Measurements from ENCODE around the gene ITGB8.

GRCh38 chr7:20417675-20418382, 87.1 kb downstream of the ITGB8 start:
- no peak for TF ChIP-seq POLR2AphosphoS5 (IDR thresholded peaks at IDR 0.05; ENCODE audit: low read depth, low read length)
- no peak for TF ChIP-seq POLR2A (IDR thresholded peaks at IDR 0.05; ENCODE audit: low read depth, low read length)
- TF ChIP-seq TAF1 (IDR thresholded peaks at IDR 0.05; ENCODE audit: low read depth, low read length), result no peak
- TF ChIP-seq POU2F2 (IDR thresholded peaks at IDR 0.05; ENCODE audit: low read depth, low read length), result no peak
- no peak for TF ChIP-seq SPI1 (IDR thresholded peaks at IDR 0.05; ENCODE audit: low read depth, low read length)

Data from GM12891 (cell line).